WTC11 (cell line): ENCODE results near the gene OR10A6. TPM values are rescaled to one million over a fixed set of nuclear protein-coding genes. Genes with fewer than 3 reads are reported as not detected.

Experiments
- ATAC-seq: fragments of 200-7000 bp; cut with Tn5 transposase; 2 replicates; pipeline ENCODE4 v1.10.0; 2021; ENCODE audit warnings: mild to moderate bottlenecking, moderate library complexity
- CTCF ChIA-PET: fragments of 300-600 bp; sonication (Branson Sonifier 250); formaldehyde crosslinking; loops from one replicate; lab custom pipeline; 2021; ENCODE audit warnings: antibody characterized with exemption; lab: Charles Lee
- POLR2A ChIA-PET: fragments of 350-600 bp; sonication (Branson Sonifier 250); formaldehyde crosslinking; loops from one replicate; lab custom pipeline; 2021; ENCODE audit warnings: antibody characterized with exemption; lab: Charles Lee
- DNase-seq: peaks from one replicate; pipeline ENCODE4 v3.0.0; 2021; ENCODE audit warnings: low spot score
- H3K27ac Mint-ChIP-seq: 2 replicates; pipeline ENCODE4 v1.8.0; 2021; ENCODE audit warnings: mixed read lengths
- H3K27me3 Mint-ChIP-seq: 2 replicates; pipeline ENCODE4 v1.8.0; 2021; ENCODE audit warnings: low read depth, mild to moderate bottlenecking, moderate library complexity, mixed read lengths
- H3K36me3 Mint-ChIP-seq: 2 replicates; pipeline ENCODE4 v1.8.0; 2021; ENCODE audit warnings: mixed read lengths
- H3K4me1 Mint-ChIP-seq: 2 replicates; pipeline ENCODE4 v1.8.0; 2022; ENCODE audit warnings: mixed read lengths
- H3K4me3 Mint-ChIP-seq: 2 replicates; pipeline ENCODE4 v1.8.0; 2021; ENCODE audit warnings: mild to moderate bottlenecking, moderate library complexity, mixed read lengths
- H3K9me3 Mint-ChIP-seq: 2 replicates; pipeline ENCODE4 v1.8.0; 2021; ENCODE audit warnings: mixed read lengths
- AR ChIP-seq: fragments of 250-450 bp; sonication (Bioruptor Pico); IDR thresholded peaks from 2 replicates; pipeline ENCODE4 v1.9.0; 2021; ENCODE audit warnings: mild to moderate bottlenecking
- ARID4B ChIP-seq: sonication (generic); formaldehyde crosslinking; IDR thresholded peaks from 2 replicates; pipeline ENCODE4 v1.8.0; 2023; ENCODE audit warnings: missing genetic modification reagents, mild to moderate bottlenecking, borderline replicate concordance
- ATF1 ChIP-seq: sonication (generic); formaldehyde crosslinking; IDR thresholded peaks from 2 replicates; pipeline ENCODE4 v1.8.1; 2023; ENCODE audit warnings: mild to moderate bottlenecking, moderate library complexity, missing genetic modification reagents
- CBFB ChIP-seq: sonication (generic); formaldehyde crosslinking; IDR thresholded peaks from 2 replicates; pipeline ENCODE4 v1.8.1; 2022; ENCODE audit warnings: mild to moderate bottlenecking, low read depth, missing genetic modification reagents
- CREB1 ChIP-seq: sonication (generic); formaldehyde crosslinking; IDR thresholded peaks from 2 replicates; pipeline ENCODE4 v1.8.0; 2023; ENCODE audit warnings: mild to moderate bottlenecking, missing genetic modification reagents
- CTCF ChIP-seq: fragments of 200-600 bp; IDR thresholded peaks from 2 replicates; pipeline ENCODE4 v1.8.0; 2022; ENCODE audit warnings: antibody characterized with exemption
- E2F1 ChIP-seq: sonication (generic); formaldehyde crosslinking; IDR thresholded peaks from 2 replicates; pipeline ENCODE4 v1.8.0; 2022; ENCODE audit warnings: mild to moderate bottlenecking, missing genetic modification reagents
- FOXK1 ChIP-seq: sonication (generic); formaldehyde crosslinking; IDR thresholded peaks from 2 replicates; pipeline ENCODE4 v1.8.0; 2022; ENCODE audit warnings: mild to moderate bottlenecking, moderate library complexity, missing genetic modification reagents
- GTF2I ChIP-seq: fragments of 250-450 bp; sonication (Bioruptor Pico); conservative IDR thresholded peaks from 2 replicates; pipeline ENCODE4 v1.4.0; 2021; ENCODE audit warnings: mild to moderate bottlenecking
- MXD4 ChIP-seq: fragments of 250-450 bp; sonication (Bioruptor Pico); IDR thresholded peaks from 2 replicates; pipeline ENCODE4 v1.8.0; 2021; ENCODE audit warnings: mild to moderate bottlenecking, moderate library complexity, borderline replicate concordance
- NR1H2 ChIP-seq: sonication (generic); formaldehyde crosslinking; IDR thresholded peaks from 2 replicates; pipeline ENCODE4 v1.9.0; 2021; ENCODE audit warnings: mild to moderate bottlenecking, moderate library complexity, missing genetic modification reagents
- PRDM15 ChIP-seq: sonication (generic); formaldehyde crosslinking; IDR thresholded peaks from 2 replicates; pipeline ENCODE4 v1.8.0; 2022; ENCODE audit warnings: missing genetic modification reagents
- SP1 ChIP-seq: sonication (generic); formaldehyde crosslinking; conservative IDR thresholded peaks from 2 replicates; pipeline ENCODE4 v1.8.1; 2022; ENCODE audit warnings: missing genetic modification reagents
- TP53 ChIP-seq: sonication (generic); formaldehyde crosslinking; IDR thresholded peaks from 2 replicates; pipeline ENCODE4 v1.8.1; 2023; ENCODE audit warnings: mild to moderate bottlenecking, missing genetic modification reagents
- total RNA-seq: library from RNA; stranded (reverse); gene quantifications from 3 replicates; pipeline ENCODE4 v1.2.3, GENCODE V29; 2021

Gene OR10A6
- total RNA-seq, 1 experiment from 2014 or later = not detected

- H3K9me3 Mint-ChIP-seq = peaks cover 7% of the 10 kb centered on the region
- H3K4me3 Mint-ChIP-seq = no peak overlapping the region
- POLR2A ChIA-PET = interaction anchor here (0.7 to 0.8 kb wide), 2 partner anchors 16 to 21 kb away, joined by 3 to 4 read pairs; no protein-coding TSS in a partner anchor
- peaks cover 8% of the 10 kb centered on the region for H3K36me3 Mint-ChIP-seq
- ATAC-seq (no peak), DNase-seq (no peak)
- CTCF ChIA-PET = interaction anchor here (1.3 to 1.5 kb wide), 2 partner anchors 19 to 63 kb away, joined by 4 read pairs; partner anchors contain the start of gene EIF3F
- no peak for TF ChIP-seq TP53 (CRISPR knock-in tag)
- TF ChIP-seq GTF2I = no peak
- no peak for TF ChIP-seq CTCF
- no peaks in the 10 kb centered on the region for H3K27me3 Mint-ChIP-seq
- H3K27ac Mint-ChIP-seq = no peak overlapping the region
- H3K4me1 Mint-ChIP-seq = peaks cover 2% of the 10 kb centered on the region; the same call in 1 of the 2 replicates
Measured at GRCh38 chr11:7924536-7924935, 6.5 kb downstream of the OR10A6 start.

- ChIA-PET CTCF (no interaction called here), POLR2A (no interaction called here)
- Mint-ChIP-seq H3K9me3 (peaks cover 34% of the 10 kb centered on the region), H3K36me3 (peaks cover 33% of the 10 kb centered on the region), H3K27me3 (peaks cover 3% of the 10 kb centered on the region), H3K4me3 (no peak overlapping the region), H3K4me1 (peaks cover 10% of the 10 kb centered on the region; the same call in 1 of the 2 replicates), H3K27ac (no peak overlapping the region)
- ATAC-seq (no peak), DNase-seq (no peak)
- TF ChIP-seq CREB1 (no peak), AR (CRISPR knock-in tag) (no peak), ARID4B (CRISPR knock-in tag) (no peak), MXD4 (no peak), ATF1 (CRISPR knock-in tag) (no peak), FOXK1 (CRISPR knock-in tag) (no peak), NR1H2 (CRISPR knock-in tag) (no peak), E2F1 (CRISPR knock-in tag) (no peak), SP1 (no peak), CBFB (no peak)
Measured at GRCh38 chr11:7918141-7918540, 12.9 kb downstream of the OR10A6 start.

- peaks cover 3% of the 10 kb centered on the region; the same call in 1 of the 2 replicates for H3K36me3 Mint-ChIP-seq
- CTCF ChIA-PET = interaction anchor here (2.6 kb wide), 1 partner anchor 76 kb away, joined by 9 read pairs; the partner anchor contains the start of gene EIF3F
- no peak overlapping the region for H3K4me3 Mint-ChIP-seq
- no peak for TF ChIP-seq PRDM15 (CRISPR knock-in tag)
- peaks cover 69% of the 10 kb centered on the region for H3K4me1 Mint-ChIP-seq
- H3K27me3 Mint-ChIP-seq = no peaks in the 10 kb centered on the region; the same call in 1 of the 2 replicates
- no peak for ATAC-seq
- POLR2A ChIA-PET = no interaction called here
- H3K27ac Mint-ChIP-seq = no peak overlapping the region
- DNase-seq = no peak
- peaks cover 2% of the 10 kb centered on the region for H3K9me3 Mint-ChIP-seq
Measured at GRCh38 chr11:7911011-7911410, 20.1 kb downstream of the OR10A6 start.
